ENCODE measurements around the gene MYO1G.
A peak's percentile ranks its signal among the peaks of the same experiment; 100 is the strongest.

Gene MYO1G

GRCh38 chr7:44917465-44917864 lies 61.4 kb downstream of the MYO1G start:
- Histone ChIP-seq H3K27me3 (ENCODE audit: insufficient read depth, low read length, poor library complexity) (no peaks in the 10 kb centered on the region), H4K20me1 (ENCODE audit: insufficient read depth, low read length) (no peaks in the 10 kb centered on the region), H3K4me2 (ENCODE audit: insufficient read depth, low read length) (no peak overlapping the region), H3K36me3 (ENCODE audit: insufficient read depth, low read length) (no peaks in the 10 kb centered on the region), H3K27ac (ENCODE audit: low read length) (no peak overlapping the region), H3K4me3 (ENCODE audit: low read depth in 1 of 2, low read length in 2 of 2) (no peak overlapping the region), H2AFZ (ENCODE audit: low read depth, low read length) (no peak overlapping the region), H3K9me3 (ENCODE audit: insufficient read depth, low read length, severe bottlenecking) (no peaks in the 10 kb centered on the region), H3K79me2 (ENCODE audit: insufficient read depth, low read length) (no peaks in the 10 kb centered on the region), H3K9ac (ENCODE audit: low read depth, low read length) (no peak overlapping the region), H3K4me1 (ENCODE audit: insufficient read depth, low read length) (peaks cover 5% of the 10 kb centered on the region; the same call in 1 of the 2 replicates)
- TF ChIP-seq CTCF (IDR thresholded peaks at IDR 0.05; ENCODE audit: borderline replicate concordance, extremely low read depth, low read length, poor library complexity, severe bottlenecking) (no peak), EZH2 (IDR thresholded peaks at IDR 0.05; ENCODE audit: borderline replicate concordance, low read depth, low read length, severe bottlenecking) (no peak)
- no peak for DNase-seq
- no peak for ATAC-seq (ENCODE audit: insufficient read depth, low read depth)

DNA sequence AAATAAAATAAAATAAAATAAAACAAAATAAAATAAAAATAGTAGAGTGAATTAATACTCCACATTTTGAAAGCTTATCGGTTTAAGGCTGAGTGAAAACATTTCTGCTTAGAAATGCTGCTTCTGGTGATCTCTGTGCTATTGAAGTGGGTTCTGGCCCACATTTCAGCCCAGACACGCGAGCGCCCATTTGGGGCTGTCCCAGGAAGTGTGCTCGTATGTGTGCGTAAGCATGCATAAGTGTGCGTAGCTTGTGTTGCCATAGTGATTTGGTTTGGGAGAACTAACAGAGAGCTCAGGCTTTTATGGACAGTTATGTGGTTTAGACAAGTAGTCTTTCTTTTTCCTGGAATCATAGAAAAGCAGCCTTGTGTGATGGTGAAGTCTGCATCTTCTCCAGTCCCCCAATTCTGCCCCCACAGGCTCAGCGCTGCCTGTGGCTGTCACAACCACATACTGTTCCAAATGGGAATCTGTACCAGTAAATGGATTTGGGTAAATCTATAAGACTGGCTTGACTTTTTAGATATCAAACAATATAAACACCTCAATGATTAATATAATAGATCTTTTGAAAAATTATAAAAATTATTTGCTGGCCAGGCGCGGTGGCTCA lies 63.7 kb downstream of the MYO1G start:
- Histone ChIP-seq H3K27me3 (ENCODE audit: insufficient read depth, low read length, poor library complexity) (no peaks in the 10 kb centered on the region), H3K79me2 (ENCODE audit: insufficient read depth, low read length) (no peaks in the 10 kb centered on the region), H2AFZ (ENCODE audit: low read depth, low read length) (no peak overlapping the region), H4K20me1 (ENCODE audit: insufficient read depth, low read length) (no peaks in the 10 kb centered on the region), H3K4me1 (ENCODE audit: insufficient read depth, low read length) (no peaks in the 10 kb centered on the region), H3K4me2 (ENCODE audit: insufficient read depth, low read length) (no peak overlapping the region), H3K27ac (ENCODE audit: low read length) (no peak overlapping the region), H3K4me3 (ENCODE audit: low read depth in 1 of 2, low read length in 2 of 2) (no peak overlapping the region), H3K36me3 (ENCODE audit: insufficient read depth, low read length) (no peaks in the 10 kb centered on the region), H3K9me3 (ENCODE audit: insufficient read depth, low read length, severe bottlenecking) (no peaks in the 10 kb centered on the region), H3K9ac (ENCODE audit: low read depth, low read length) (no peak overlapping the region)
- ATAC-seq (ENCODE audit: insufficient read depth, low read depth) (peak; percentile 52; the same call in 2 of the 3 replicates), DNase-seq (no peak)
- TF ChIP-seq CTCF (IDR thresholded peaks at IDR 0.05; ENCODE audit: borderline replicate concordance, extremely low read depth, low read length, poor library complexity, severe bottlenecking) (no peak), EZH2 (IDR thresholded peaks at IDR 0.05; ENCODE audit: borderline replicate concordance, low read depth, low read length, severe bottlenecking) (no peak)

- H4K20me1 ChIP-seq (ENCODE audit: insufficient read depth, low read length), result no peaks in the 10 kb centered on the region
- DNase-seq (no peak), ATAC-seq (ENCODE audit: insufficient read depth, low read depth) (no peak)
- H3K36me3 ChIP-seq (ENCODE audit: insufficient read depth, low read length), result no peaks in the 10 kb centered on the region
- H3K4me3 ChIP-seq (ENCODE audit: low read depth in 1 of 2, low read length in 2 of 2), result no peak overlapping the region
- no peaks in the 10 kb centered on the region for H3K27me3 ChIP-seq (ENCODE audit: insufficient read depth, low read length, poor library complexity)
- H3K9ac ChIP-seq (ENCODE audit: low read depth, low read length), result no peak overlapping the region
- H3K4me1 ChIP-seq (ENCODE audit: insufficient read depth, low read length), result no peaks in the 10 kb centered on the region
- TF ChIP-seq EZH2 (IDR thresholded peaks at IDR 0.05; ENCODE audit: borderline replicate concordance, low read depth, low read length, severe bottlenecking) (no peak), CTCF (IDR thresholded peaks at IDR 0.05; ENCODE audit: borderline replicate concordance, extremely low read depth, low read length, poor library complexity, severe bottlenecking) (no peak)
- no peaks in the 10 kb centered on the region for H3K9me3 ChIP-seq (ENCODE audit: insufficient read depth, low read length, severe bottlenecking)
- H3K27ac ChIP-seq (ENCODE audit: low read length), result no peak overlapping the region
- no peaks in the 10 kb centered on the region for H3K79me2 ChIP-seq (ENCODE audit: insufficient read depth, low read length)
- H2AFZ ChIP-seq (ENCODE audit: low read depth, low read length), result no peak overlapping the region
- no peak overlapping the region for H3K4me2 ChIP-seq (ENCODE audit: insufficient read depth, low read length)
These were observed 66.0 kb downstream of the MYO1G start for GRCh38 chr7:44912775-44913347.

Data from DND-41 (cell line).